ENCODE measurements around the gene ZEB2.
A peak's percentile ranks its signal among the peaks of the same experiment; 100 is the strongest.

Gene ZEB2

DNA sequence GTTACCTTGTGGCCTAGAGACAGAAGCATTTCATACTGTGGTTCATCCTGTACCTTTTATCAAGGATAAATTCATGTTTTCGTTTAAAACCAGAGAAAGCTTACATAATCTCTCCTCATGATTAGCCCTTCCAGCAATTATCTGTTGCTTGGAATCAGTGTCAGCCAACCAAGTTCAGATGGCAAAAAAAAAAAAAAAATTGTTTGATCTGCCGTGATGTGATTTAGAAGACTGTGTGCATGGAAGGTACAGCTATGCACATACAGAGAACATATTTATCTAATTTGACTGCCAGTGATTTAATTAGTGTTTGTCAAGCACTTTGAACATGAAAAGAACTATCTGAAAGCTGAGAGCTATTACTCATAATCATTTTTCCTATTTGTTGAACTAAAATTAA, 180.9 kb downstream of the ZEB2 start:
- DNase-seq: peak; percentile 43

DNA sequence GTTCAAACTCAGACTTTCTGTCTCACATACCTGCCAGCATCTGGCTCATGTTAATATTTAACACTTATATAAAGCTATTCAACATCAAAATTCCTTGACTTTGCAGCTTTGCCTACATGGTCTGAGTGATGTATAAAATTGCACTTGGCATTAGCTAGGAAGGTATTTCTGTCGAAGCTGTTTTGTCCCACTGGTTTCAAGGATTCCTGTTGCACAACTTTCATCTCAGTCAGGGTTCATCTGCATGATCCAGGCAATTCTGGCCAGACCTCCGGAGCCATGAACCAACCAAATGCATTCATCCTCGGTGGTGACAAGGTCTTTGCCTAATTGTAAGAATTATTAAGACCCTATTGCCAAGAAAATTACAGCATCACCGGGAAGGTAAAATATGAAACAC, 185.4 kb downstream of the ZEB2 start:
- DNase-seq: no peak

Data from NCI-H1417 treated with DMSO at 0.1 percent for 48 hours (cell line).